ENCODE measurements around the gene ZNF284. TPM values are rescaled to one million over a fixed set of nuclear protein-coding genes. Genes with fewer than 3 reads are reported as not detected.

ZNF284 gene
- polyA plus RNA-seq, 1 donor (not counting 4 experiments of a cell fraction or from before 2014, with no cell fraction given) = 3.0 TPM

DNA sequence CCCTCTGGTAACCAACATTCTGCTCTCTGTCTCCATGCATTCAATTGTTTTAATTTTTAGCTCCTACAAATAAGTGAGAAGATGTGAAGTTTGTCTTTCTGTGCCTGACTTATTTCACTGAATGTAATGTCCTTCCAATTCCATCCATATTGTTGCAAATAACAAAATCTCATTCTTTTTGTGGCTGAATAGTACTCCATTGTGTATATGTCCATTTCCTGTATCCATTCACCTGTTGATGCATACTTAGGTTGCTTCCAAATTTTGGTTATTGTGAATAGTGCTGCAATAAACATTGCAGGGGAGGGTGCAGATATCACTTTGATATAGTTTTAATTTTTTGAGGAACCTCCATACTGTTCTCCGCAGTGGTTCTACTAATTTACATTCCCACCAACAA lies 2.5 kb upstream of the ZNF284 start:
- Histone ChIP-seq H3K4me2 (ENCODE audit: control insufficient read depth, extremely low read depth, insufficient read depth, low read depth, low read length) (no peak overlapping the region), H3K79me2 (ENCODE audit: control insufficient read depth, insufficient read depth, low read length) (peaks cover 3% of the 10 kb centered on the region), H3K27me3 (ENCODE audit: control insufficient read depth, extremely low read depth, insufficient read depth, low read length) (no peaks in the 10 kb centered on the region), H2AFZ (ENCODE audit: control insufficient read depth, low read length) (no peak overlapping the region), H4K20me1 (ENCODE audit: control insufficient read depth, extremely low read depth, insufficient read depth, low read length) (no peaks in the 10 kb centered on the region), H3K9ac (ENCODE audit: control insufficient read depth, extremely low read depth, insufficient read depth, low read length) (no peak overlapping the region), H3K36me3 (ENCODE audit: control insufficient read depth in 2 of 2, extremely low read depth in 1 of 2, insufficient read depth in 2 of 2, low read length in 2 of 2) (peaks cover 0 to 12% of the 10 kb centered on the region in 2 experiments), H3K4me3 (ENCODE audit: control insufficient read depth in 2 of 3, extremely low read depth in 1 of 3, insufficient read depth in 2 of 3, low read depth in 1 of 3, low read length in 3 of 3) (no peak overlapping the region), H3K27ac (ENCODE audit: control insufficient read depth, insufficient read depth, low read length) (no peak overlapping the region), H3K9me1 (ENCODE audit: control insufficient read depth, extremely low read depth, insufficient read depth, low read length) (no peaks in the 10 kb centered on the region), H3K9me3 (ENCODE audit: control insufficient read depth, low read depth, low read length) (peaks cover 6% of the 10 kb centered on the region), H3K4me1 (ENCODE audit: control insufficient read depth, extremely low read depth, insufficient read depth, low read length) (peaks cover 16% of the 10 kb centered on the region)
- DNase-seq (ENCODE audit: low read depth, low spot score) = no peak
- TF ChIP-seq, protein P1, sequence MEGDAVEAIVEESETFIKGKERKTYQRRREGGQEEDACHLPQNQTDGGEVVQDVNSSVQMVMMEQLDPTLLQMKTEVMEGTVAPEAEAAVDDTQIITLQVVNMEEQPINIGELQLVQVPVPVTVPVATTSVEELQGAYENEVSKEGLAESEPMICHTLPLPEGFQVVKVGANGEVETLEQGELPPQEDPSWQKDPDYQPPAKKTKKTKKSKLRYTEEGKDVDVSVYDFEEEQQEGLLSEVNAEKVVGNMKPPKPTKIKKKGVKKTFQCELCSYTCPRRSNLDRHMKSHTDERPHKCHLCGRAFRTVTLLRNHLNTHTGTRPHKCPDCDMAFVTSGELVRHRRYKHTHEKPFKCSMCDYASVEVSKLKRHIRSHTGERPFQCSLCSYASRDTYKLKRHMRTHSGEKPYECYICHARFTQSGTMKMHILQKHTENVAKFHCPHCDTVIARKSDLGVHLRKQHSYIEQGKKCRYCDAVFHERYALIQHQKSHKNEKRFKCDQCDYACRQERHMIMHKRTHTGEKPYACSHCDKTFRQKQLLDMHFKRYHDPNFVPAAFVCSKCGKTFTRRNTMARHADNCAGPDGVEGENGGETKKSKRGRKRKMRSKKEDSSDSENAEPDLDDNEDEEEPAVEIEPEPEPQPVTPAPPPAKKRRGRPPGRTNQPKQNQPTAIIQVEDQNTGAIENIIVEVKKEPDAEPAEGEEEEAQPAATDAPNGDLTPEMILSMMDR (optimal IDR thresholded peaks at IDR 0.05 in 1 of 3, IDR thresholded peaks at IDR 0.05 in 1 of 3, conservative IDR thresholded peaks at IDR 0.05 in 1 of 3; ENCODE audit: extremely low read depth in 1 of 3, insufficient read depth in 2 of 3, low read length in 3 of 3) = no peak
- no peak for TF ChIP-seq EZH2 (IDR thresholded peaks at IDR 0.05; ENCODE audit: low read length)
- FAIRE-seq = no peak
- dilution Hi-C loops (cut with MboI; ENCODE audit: extremely low pct_ligation_motif_present, low sequenced_read_pairs) = no loop called here

DNA sequence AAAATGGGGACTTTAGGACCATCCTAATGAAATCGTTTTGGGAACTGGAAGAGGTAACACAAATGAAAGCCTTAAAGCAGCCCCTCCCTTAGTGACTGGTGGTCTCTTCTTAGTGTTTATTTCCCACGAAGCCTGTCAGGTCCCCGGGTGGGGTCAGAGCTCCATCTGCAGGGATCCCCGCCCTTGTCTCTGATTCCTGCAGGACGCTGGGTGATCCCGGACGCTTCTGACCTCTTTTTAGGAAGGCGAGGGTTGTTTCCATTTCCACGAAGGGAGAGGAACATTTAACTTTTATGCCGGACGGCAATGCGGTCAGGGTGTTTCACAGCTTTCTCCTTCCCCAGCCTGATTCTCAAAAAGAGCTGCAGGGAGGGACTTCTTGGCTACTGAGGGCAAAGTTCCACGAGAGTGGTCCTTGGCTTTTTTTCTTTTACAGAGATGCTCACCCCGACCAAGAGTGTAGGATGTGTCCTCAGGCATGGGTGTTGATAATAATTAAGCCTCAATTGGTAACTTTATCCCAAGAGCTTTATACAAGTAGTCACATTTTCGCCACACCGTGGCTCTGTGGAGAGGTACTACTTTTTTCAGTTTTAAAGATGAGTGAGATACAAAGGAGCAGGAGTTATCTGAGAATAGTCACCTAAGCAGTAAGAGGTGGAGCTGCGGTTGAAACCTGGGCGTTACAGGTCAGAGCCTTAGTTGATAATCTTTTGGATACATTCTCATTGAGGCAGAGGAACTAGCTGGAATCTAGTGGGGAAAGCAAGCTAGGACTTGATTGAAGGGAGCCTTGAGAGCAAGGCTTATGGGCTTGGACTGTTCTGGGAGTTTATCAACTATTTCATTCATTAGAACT lies 813 bp downstream of the ZNF284 start:
- peaks cover 3 to 4% of the 10 kb centered on the region in 2 experiments for H3K36me3 ChIP-seq (ENCODE audit: control insufficient read depth in 2 of 2, extremely low read depth in 1 of 2, insufficient read depth in 2 of 2, low read length in 2 of 2)
- no peaks in the 10 kb centered on the region for H4K20me1 ChIP-seq (ENCODE audit: control insufficient read depth, extremely low read depth, insufficient read depth, low read length)
- TF ChIP-seq, protein P1 (optimal IDR thresholded peaks at IDR 0.05 in 1 of 3, IDR thresholded peaks at IDR 0.05 in 1 of 3, conservative IDR thresholded peaks at IDR 0.05 in 1 of 3; ENCODE audit: extremely low read depth in 1 of 3, insufficient read depth in 2 of 3, low read length in 3 of 3) = peak in 1 of 3 experiments; percentile 28
- no peak for TF ChIP-seq EZH2 (IDR thresholded peaks at IDR 0.05; ENCODE audit: low read length)
- peak overlapping the region; percentile 54 to 97 (median 96) for H3K4me3 ChIP-seq (ENCODE audit: control insufficient read depth in 2 of 3, extremely low read depth in 1 of 3, insufficient read depth in 2 of 3, low read depth in 1 of 3, low read length in 3 of 3)
- peak; percentile 13 for DNase-seq (ENCODE audit: low read depth, low spot score)
- dilution Hi-C loops (cut with MboI; ENCODE audit: extremely low pct_ligation_motif_present, low sequenced_read_pairs) = no loop called here
- FAIRE-seq = peak; percentile 53
- peak overlapping the region; percentile 98 for H3K4me2 ChIP-seq (ENCODE audit: control insufficient read depth, extremely low read depth, insufficient read depth, low read depth, low read length)
- peaks cover 9% of the 10 kb centered on the region for H3K79me2 ChIP-seq (ENCODE audit: control insufficient read depth, insufficient read depth, low read length)
- H3K9ac ChIP-seq (ENCODE audit: control insufficient read depth, extremely low read depth, insufficient read depth, low read length) = peak overlapping the region; percentile 62
- H3K9me1 ChIP-seq (ENCODE audit: control insufficient read depth, extremely low read depth, insufficient read depth, low read length) = no peaks in the 10 kb centered on the region
- peak overlapping the region; percentile 100 for H2AFZ ChIP-seq (ENCODE audit: control insufficient read depth, low read length)
- H3K4me1 ChIP-seq (ENCODE audit: control insufficient read depth, extremely low read depth, insufficient read depth, low read length) = peaks cover 16% of the 10 kb centered on the region
- H3K9me3 ChIP-seq (ENCODE audit: control insufficient read depth, low read depth, low read length) = no peaks in the 10 kb centered on the region
- no peaks in the 10 kb centered on the region for H3K27me3 ChIP-seq (ENCODE audit: control insufficient read depth, extremely low read depth, insufficient read depth, low read length)
- H3K27ac ChIP-seq (ENCODE audit: control insufficient read depth, insufficient read depth, low read length) = peak overlapping the region; percentile 64

Measured in keratinocyte (primary cell).